UCSD-AML1 (cell line): ENCODE data around the gene HOXC12.
A peak's percentile ranks its signal among the peaks of the same experiment; 100 is the strongest.

Source experiments
- DNase-seq: peaks from one replicate; lab custom pipeline; 2025; ENCODE audit not compliant: unreplicated experiment; lab: John Stamatoyannopoulos, UW

The HOXC12 gene

DNA sequence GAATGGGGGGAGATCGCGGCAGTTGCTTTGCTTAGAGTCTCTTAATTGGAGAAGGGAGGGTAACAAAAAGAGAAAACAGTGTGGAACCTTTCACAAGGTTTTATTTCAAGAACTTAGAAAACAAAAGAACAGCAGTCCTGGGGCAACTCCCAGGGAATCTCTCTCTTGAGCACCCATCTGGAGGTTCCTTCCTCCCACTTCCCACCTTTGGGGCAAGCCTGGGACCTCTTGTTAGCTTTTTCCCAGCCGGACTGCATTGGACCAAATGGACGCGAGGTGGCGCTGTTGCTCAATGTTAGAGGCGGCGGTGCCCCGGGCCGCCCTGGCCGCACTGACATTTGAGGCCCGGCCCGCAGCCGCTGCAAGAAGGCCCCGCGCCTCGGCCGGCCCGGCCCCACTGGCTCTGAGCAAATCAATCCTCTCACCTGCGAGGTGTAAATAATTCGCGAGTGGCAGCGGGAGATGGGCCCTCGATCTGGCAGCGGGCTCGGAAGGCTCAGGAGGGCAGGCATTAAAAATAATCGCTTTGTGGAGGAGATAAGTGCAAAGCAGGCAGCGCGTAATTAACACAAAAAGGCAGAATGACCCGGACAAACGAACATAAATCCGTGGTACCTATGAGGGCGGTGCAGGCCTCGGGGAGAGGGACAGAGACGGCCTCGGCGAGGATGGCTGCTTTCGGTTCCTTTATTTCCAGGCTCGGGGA, 51.3 kb downstream of the HOXC12 start:
- peak; percentile 83 for DNase-seq

DNA sequence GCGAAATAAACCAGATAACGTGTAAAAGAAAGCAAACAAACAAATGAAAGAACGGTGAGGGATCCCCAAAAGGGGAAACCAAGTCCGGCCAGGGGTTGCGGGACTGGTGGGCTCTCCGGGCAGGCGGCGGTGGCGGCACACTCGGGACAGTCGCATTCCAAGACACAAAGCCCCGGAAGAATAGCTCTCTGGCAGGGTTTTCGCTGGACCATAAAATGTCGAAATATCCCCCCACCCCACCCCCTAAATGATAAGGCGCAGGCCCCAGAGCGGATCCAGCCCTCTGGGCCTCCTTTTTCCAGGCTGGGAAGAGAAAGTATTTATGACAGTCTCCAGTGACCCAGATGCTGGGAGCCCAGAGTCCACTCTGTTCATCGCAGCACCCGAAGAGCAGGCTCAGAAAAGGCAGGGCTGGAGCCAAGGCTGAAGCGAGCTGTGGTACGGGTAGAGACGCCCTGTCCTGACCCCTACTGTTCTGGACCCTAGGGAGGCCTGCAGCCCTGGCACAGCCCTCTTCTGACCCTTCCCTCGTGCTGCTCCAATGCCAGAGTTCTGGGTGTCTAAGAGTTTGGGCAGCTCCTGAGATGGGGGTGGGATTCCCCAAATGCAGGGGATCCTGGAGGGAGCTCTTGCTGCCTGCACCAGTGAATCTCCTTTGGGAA, 52.0 kb downstream of the HOXC12 start:
- DNase-seq: no peak

DNA sequence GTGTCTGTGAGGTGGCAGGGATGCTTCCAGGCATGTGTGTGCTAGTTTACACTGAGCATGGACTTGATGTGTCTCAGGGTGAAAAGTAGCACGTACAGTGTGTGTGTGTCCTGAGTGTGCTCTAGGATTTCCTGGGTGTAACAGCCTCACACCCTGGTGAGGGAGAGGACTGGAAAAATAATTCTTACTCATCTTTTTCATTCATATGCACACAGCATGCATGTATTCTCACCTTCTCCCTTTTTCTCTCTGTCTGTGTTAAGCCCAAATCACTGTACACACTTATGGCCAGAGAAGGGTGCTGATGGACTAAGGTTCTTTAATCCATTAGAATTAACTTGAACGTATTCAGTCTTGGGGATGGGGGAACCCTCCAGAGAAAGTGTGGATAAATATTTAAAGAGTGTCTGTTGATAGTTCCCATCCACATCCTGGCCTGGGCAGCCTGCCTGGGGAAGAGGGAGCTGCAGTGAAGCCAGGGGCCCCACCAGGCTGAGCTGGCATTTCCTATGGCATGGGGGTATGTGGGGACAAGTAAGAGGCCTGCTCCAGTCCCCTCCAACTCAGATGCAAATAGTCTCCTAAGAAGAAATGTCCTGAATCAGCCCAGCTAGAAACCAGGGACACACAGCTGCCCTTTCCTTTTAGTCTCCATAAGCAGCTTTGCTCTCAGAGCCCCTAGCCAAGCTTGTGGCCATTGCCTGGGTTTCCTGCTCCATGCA, 53.0 kb downstream of the HOXC12 start:
- no peak for DNase-seq

DNA sequence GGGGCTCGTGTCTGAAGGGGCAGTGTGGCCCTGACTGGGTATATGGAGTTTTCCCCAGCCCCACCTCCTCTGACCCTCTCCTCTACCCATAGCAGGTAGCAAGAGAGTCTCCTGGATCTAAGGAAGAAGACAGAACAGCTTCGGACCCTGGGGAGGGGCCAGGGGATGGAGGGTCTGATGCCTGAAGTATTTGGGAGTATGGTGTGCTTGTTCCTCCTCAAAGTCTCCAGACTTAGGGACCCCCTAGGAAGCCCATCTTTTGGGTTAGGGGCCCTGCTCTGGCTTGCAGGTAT, 53.5 kb downstream of the HOXC12 start:
- no peak for DNase-seq
